Endothelial cell of umbilical vein (primary cell): ENCODE results near the gene SFXN2. TPM values are rescaled to one million over a fixed set of nuclear protein-coding genes. Genes with fewer than 3 reads are reported as not detected.

Experiments
- BruUV-seq: library from RNA; stranded (reverse); fragments of 400-500 nt; replicated peaks from 2 replicates; lab custom pipeline; 2021; lab: Mats Ljungman, UMichigan
- CTCF ChIA-PET: fragments of 300-600, 350-600 bp; sonication (Branson Sonifier 250); formaldehyde crosslinking; loops from one replicate; lab custom pipeline; 2021; ENCODE audit warnings: antibody characterized with exemption, inconsistent platforms; lab: Charles Lee
- POLR2A ChIA-PET: fragments of 300-600, 350-600 bp; sonication (Branson Sonifier 250); formaldehyde crosslinking; loops from one replicate; lab custom pipeline; 2021; ENCODE audit warnings: antibody characterized with exemption, inconsistent platforms; lab: Charles Lee
- DNase-seq: peaks from one replicate; pipeline ENCODE4 v3.0.0-alpha.2; 2011; ENCODE audit warnings: low read depth, low spot score
- FAIRE-seq: peaks from 2 replicates; lab custom pipeline; 2011; peaks lifted over from hg19 to GRCh38; lab: Jason Lieb, UNC
- H2AFZ ChIP-seq: 2 replicates; pipeline ENCODE4 v1.6.0; 2012; ENCODE audit warnings: low read depth, low read length, control low read depth, inconsistent platforms
- H3K27ac ChIP-seq: 2 replicates; pipeline ENCODE4 v1.5.1; 2011; ENCODE audit warnings: low read depth, mild to moderate bottlenecking, control low read depth, low read length, moderate library complexity; ENCODE audit not compliant: insufficient read depth
- H3K27me3 ChIP-seq, 2 experiments: 2 replicates each; pipeline versions ENCODE4 v1.6.0 to v1.6.1; 2011; ENCODE audit warnings: low read length in 2 of 2, mixed read lengths in 1 of 2; ENCODE audit not compliant: control insufficient read depth in 2 of 2, insufficient read depth in 2 of 2
- H3K36me3 ChIP-seq, 2 experiments: 2 replicates in 1 of 2; 3 replicates in 1 of 2; pipeline ENCODE4 v1.5.1; 2011; ENCODE audit warnings: low read length in 2 of 2, mild to moderate bottlenecking in 1 of 2, moderate library complexity in 1 of 2; ENCODE audit not compliant: control insufficient read depth in 2 of 2, insufficient read depth in 2 of 2; ENCODE audit errors: extremely low read depth in 1 of 2
- H3K4me1 ChIP-seq: 3 replicates; pipeline ENCODE4 v1.5.1; 2011; ENCODE audit warnings: mild to moderate bottlenecking, low read length; ENCODE audit not compliant: control insufficient read depth, insufficient read depth; ENCODE audit errors: extremely low read depth
- H3K4me2 ChIP-seq: 2 replicates; pipeline ENCODE4 v1.6.1; 2011; ENCODE audit warnings: low read length, control low read depth, mixed read lengths; ENCODE audit not compliant: insufficient read depth
- H3K4me3 ChIP-seq, 3 experiments: fragments of 200-600 bp in 1 of 3; sonication (generic), shearing (Covaris generic) in 1 of 3; replicated peaks in 1 of 3; 2 replicates each; pipeline ENCODE4 v1.5.1; 2011 to 2016; ENCODE audit warnings: control low read depth in 3 of 3, low read length in 3 of 3, mild to moderate bottlenecking in 2 of 3, inconsistent platforms in 1 of 3, low read depth in 1 of 3, moderate library complexity in 1 of 3; ENCODE audit not compliant: insufficient read depth in 1 of 3
- H3K79me2 ChIP-seq: 2 replicates; pipeline ENCODE4 v1.6.0; 2012; ENCODE audit warnings: low read length, inconsistent platforms; ENCODE audit not compliant: control insufficient read depth, insufficient read depth
- H3K9ac ChIP-seq: replicated peaks from 2 replicates; pipeline ENCODE3; 2011; ENCODE audit warnings: low read length, control low read depth; ENCODE audit not compliant: insufficient read depth; ENCODE audit errors: extremely low read depth
- H3K9me1 ChIP-seq: replicated peaks from 3 replicates; pipeline ENCODE4 v1.6.0; 2011; ENCODE audit warnings: mild to moderate bottlenecking, low read length; ENCODE audit not compliant: control insufficient read depth, insufficient read depth; ENCODE audit errors: extremely low read depth
- H3K9me3 ChIP-seq: replicated peaks from 2 replicates; pipeline ENCODE4 v1.5.1; 2012; ENCODE audit warnings: low read length, inconsistent platforms; ENCODE audit not compliant: control insufficient read depth, insufficient read depth
- H4K20me1 ChIP-seq: replicated peaks from 2 replicates; pipeline ENCODE3; 2011; ENCODE audit warnings: mild to moderate bottlenecking, low read length; ENCODE audit not compliant: control insufficient read depth, insufficient read depth; ENCODE audit errors: extremely low read depth
- CTCF ChIP-seq, 2 donors: IDR thresholded peaks; 1 replicate in 1 of 2; 2 replicates in 1 of 2; pipeline ENCODE4 v1.5.1; 2011; ENCODE audit warnings: low read length in 2 of 2, mild to moderate bottlenecking in 2 of 2, moderate library complexity in 2 of 2, control low read depth in 1 of 2, inconsistent platforms in 1 of 2, low read depth in 1 of 2; ENCODE audit not compliant: insufficient read depth in 1 of 2; ENCODE audit errors: extremely low read depth in 1 of 2
- EZH2 ChIP-seq: IDR thresholded peaks from 2 replicates; pipeline ENCODE4 v1.6.1; 2012; ENCODE audit warnings: borderline replicate concordance, low read depth, mild to moderate bottlenecking, moderate library complexity, low read length, inconsistent platforms; ENCODE audit not compliant: severe bottlenecking
- FOS ChIP-seq: IDR thresholded peaks from 2 replicates; pipeline ENCODE4 v1.6.1; 2011; ENCODE audit warnings: mild to moderate bottlenecking, low read length, moderate library complexity, borderline replicate concordance; ENCODE audit not compliant: insufficient read depth
- GATA2 ChIP-seq: IDR thresholded peaks from 2 replicates; pipeline ENCODE4 v1.7.0; 2011; ENCODE audit warnings: low read depth, mild to moderate bottlenecking, moderate library complexity, mixed read lengths, low read length; ENCODE audit not compliant: insufficient read length, insufficient read depth
- JUN ChIP-seq: IDR thresholded peaks from 2 replicates; pipeline ENCODE4 v1.6.1; 2011; ENCODE audit warnings: borderline replicate concordance, low read depth; ENCODE audit not compliant: insufficient read length, insufficient read depth
- MAX ChIP-seq: IDR thresholded peaks from 2 replicates; pipeline ENCODE4 v1.6.1; 2011; ENCODE audit not compliant: insufficient read depth, insufficient read length
- MYC ChIP-seq: IDR thresholded peaks from one replicate; pipeline ENCODE4 v1.6.1; 2011; ENCODE audit warnings: mild to moderate bottlenecking, low read depth, low read length
- POLR2A ChIP-seq: IDR thresholded peaks from 2 replicates; pipeline ENCODE4 v1.6.1; 2012; ENCODE audit warnings: low read depth, mild to moderate bottlenecking, control low read depth, low read length
- POLR2AphosphoS5 ChIP-seq: IDR thresholded peaks from 2 replicates; pipeline ENCODE4 v1.6.1; 2012; ENCODE audit warnings: low read depth, mild to moderate bottlenecking, control low read depth, low read length, moderate library complexity; ENCODE audit not compliant: insufficient read depth
- dilution Hi-C: fragments of 300-500 bp; cut with MboI; formaldehyde crosslinking; loops from one replicate; pipeline ENCODE4 v1.15.0; 2019; ENCODE audit warnings: low sequenced_read_pairs; ENCODE audit not compliant: extremely low pct_ligation_motif_present
- intact Hi-C: fragments of 100-400 bp; cut with micrococcal nuclease; formaldehyde crosslinking; loops from one replicate; pipeline ENCODE4 v1.10.0; 2022
- polyA plus RNA-seq, 4 experiments: library from polyadenylated mRNA; depleted of rRNA in 3 of 4; stranded (reverse) in 3 of 4; unstranded in 1 of 4; fragments of >200 nt; gene quantifications; 2 replicates each; pipeline versions ENCODE4 v1.2.1 to v1.2.3, GENCODE V29; 2011 to 2012; ENCODE audit warnings: missing spikeins in 1 of 4
- total RNA-seq: library from RNA; stranded (reverse); gene quantifications from 2 replicates; pipeline ENCODE4 v1.2.3, GENCODE V29; 2021

SFXN2 gene
- total and polyA plus RNA-seq, 2 donors (not counting 3 experiments of a cell fraction or from before 2014, with no cell fraction given), result 9.8 to 17.0 TPM

GRCh38 chr10:102735065-102735562, 20.7 kb downstream of the SFXN2 start:
- H3K27ac ChIP-seq, result no peak overlapping the region
- BruUV-seq, result no TSS peak
- ChIA-PET POLR2A (no interaction called here), CTCF (interaction anchor here (5.9 kb wide), 1 partner anchor 167 kb away, joined by 54 read pairs; no protein-coding TSS in a partner anchor)
- H3K4me2 ChIP-seq, result no peak overlapping the region
- H2AFZ ChIP-seq, result no peak overlapping the region
- peaks cover 3% of the 10 kb centered on the region for H3K4me1 ChIP-seq
- dilution Hi-C loops (no loop called here), intact Hi-C loops (no loop called here)
- FAIRE-seq, result no peak
- no peaks in the 10 kb centered on the region for H3K9me1 ChIP-seq
- no peaks in the 10 kb centered on the region for H3K79me2 ChIP-seq
- no peak overlapping the region for H3K4me3 ChIP-seq
- H3K36me3 ChIP-seq, result peaks cover 2% of the 10 kb centered on the region in 2 experiments
- H4K20me1 ChIP-seq, result no peaks in the 10 kb centered on the region
- H3K27me3 ChIP-seq, result no peaks in the 10 kb centered on the region
- H3K9ac ChIP-seq, result no peak overlapping the region
- TF ChIP-seq EZH2 (no peak), MAX (no peak), JUN (no peak), POLR2AphosphoS5 (no peak), GATA2 (no peak), MYC (no peak), POLR2A (no peak), CTCF (IDR thresholded peaks at IDR 0.05; ENCODE audit: extremely low read depth in 1 of 2, insufficient read depth in 1 of 2, low read depth in 1 of 2, low read length in 2 of 2) (no peak), FOS (no peak)
- no peak for DNase-seq
- no peaks in the 10 kb centered on the region for H3K9me3 ChIP-seq
